GM18867 (cell line): ENCODE results near the gene PTPRN.

ENCODE experiments used
- ATAC-seq: cut with Tn5 transposase; IDR thresholded peaks from one replicate; pipeline ENCODE4 v1.9.1; 2021; ENCODE audit warnings: mild to moderate bottlenecking, moderate library complexity; ENCODE audit not compliant: unreplicated experiment

The PTPRN gene

GRCh38 chr2:219308142-219309101, 779 bp downstream of the PTPRN start:
- ATAC-seq = no peak

- no peak for ATAC-seq
These were observed 3.2 kb downstream of the PTPRN start for GRCh38 chr2:219306047-219306446.

- ATAC-seq = no peak
These were observed 5.0 kb downstream of the PTPRN start for GRCh38 chr2:219304223-219304622.

- no peak for ATAC-seq
These were observed 6.7 kb downstream of the PTPRN start for GRCh38 chr2:219302412-219302968.

- no peak for ATAC-seq
These were observed 9.2 kb downstream of the PTPRN start for GRCh38 chr2:219300022-219300421.

GRCh38 chr2:219299372-219299760, 9.8 kb downstream of the PTPRN start:
- no peak for ATAC-seq

GRCh38 chr2:219298759-219299371, 10.3 kb downstream of the PTPRN start:
- ATAC-seq = peak; percentile 53

- no peak for ATAC-seq
These were observed 11.3 kb downstream of the PTPRN start for GRCh38 chr2:219297766-219298456.

GRCh38 chr2:219296631-219297391, 12.4 kb downstream of the PTPRN start:
- ATAC-seq = no peak

- ATAC-seq = no peak
These were observed 13.1 kb downstream of the PTPRN start for GRCh38 chr2:219296142-219296541.

GRCh38 chr2:219294356-219295351, 14.5 kb downstream of the PTPRN start:
- ATAC-seq = peak; percentile 86

GRCh38 chr2:219293736-219294231, 15.4 kb downstream of the PTPRN start:
- no peak for ATAC-seq

GRCh38 chr2:219292616-219293015, 16.6 kb downstream of the PTPRN start:
- no peak for ATAC-seq

GRCh38 chr2:219291910-219292490, 17.2 kb downstream of the PTPRN start:
- ATAC-seq = no peak

GRCh38 chr2:219291394-219291793, 17.8 kb downstream of the PTPRN start:
- no peak for ATAC-seq

GRCh38 chr2:219290381-219291171, 18.6 kb downstream of the PTPRN start:
- ATAC-seq = no peak

- ATAC-seq = no peak
These were observed 19.5 kb downstream of the PTPRN start for GRCh38 chr2:219289537-219290361.
